Lung (tissue), 12 donors: ENCODE measurements around the gene FAM222B. TPM values are rescaled to one million over a fixed set of nuclear protein-coding genes. Genes with fewer than 3 reads are reported as not detected.
"Not testable (repeated sequence)": the region's sequence is repeated elsewhere in the genome, so short reads cannot be mapped to it uniquely, and the experiment has no call there.

ENCODE experiments used
- ATAC-seq: fragments of 200-7000 bp; cut with Tn5 transposase; one replicate; pipeline ENCODE4 v1.9.1; 2020; ENCODE audit warnings: moderate number of reproducible peaks; ENCODE audit not compliant: insufficient read depth, low FRiP score
- DNase-seq, 3 donors: peaks; one replicate each; pipeline ENCODE4 v3.0.0-alpha.2; 2013 to 2017
- H3K27ac ChIP-seq, 2 donors: one replicate each; pipeline ENCODE4 v1.5.1; 2013; ENCODE audit warnings: mild to moderate bottlenecking in 2 of 2, moderate library complexity in 2 of 2, control low read depth in 1 of 2, inconsistent platforms in 1 of 2, low read depth in 1 of 2, low read length in 1 of 2
- H3K27me3 ChIP-seq, 3 donors: one replicate each; pipeline ENCODE4 v1.5.1; 2013; ENCODE audit warnings: low read length in 2 of 3; ENCODE audit not compliant: control insufficient read depth in 3 of 3, insufficient read depth in 3 of 3
- H3K36me3 ChIP-seq, 4 donors: one replicate each; pipeline ENCODE4 v1.5.1; 2013; ENCODE audit warnings: low read length in 4 of 4, mild to moderate bottlenecking in 1 of 4, moderate library complexity in 1 of 4; ENCODE audit not compliant: control insufficient read depth in 4 of 4, insufficient read depth in 4 of 4
- H3K4me1 ChIP-seq, 5 donors: one replicate each; pipeline ENCODE4 v1.5.1; 2013; ENCODE audit warnings: low read length in 5 of 5, mild to moderate bottlenecking in 2 of 5, moderate library complexity in 1 of 5; ENCODE audit not compliant: control insufficient read depth in 5 of 5, insufficient read depth in 5 of 5
- H3K4me3 ChIP-seq: one replicate; pipeline ENCODE4 v1.5.1; 2013; ENCODE audit warnings: mild to moderate bottlenecking, control low read depth, moderate library complexity
- H3K9ac ChIP-seq, 2 donors: one replicate each; pipeline ENCODE4 v1.5.1; 2013; ENCODE audit warnings: low read length in 2 of 2, control low read depth in 1 of 2; ENCODE audit not compliant: insufficient read depth in 1 of 2
- H3K9me3 ChIP-seq, 4 donors: one replicate each; pipeline ENCODE4 v1.5.1; 2013; ENCODE audit warnings: low read length in 3 of 4, mild to moderate bottlenecking in 1 of 4, moderate library complexity in 1 of 4; ENCODE audit not compliant: control insufficient read depth in 4 of 4, insufficient read depth in 3 of 4
- CTCF ChIP-seq: IDR thresholded peaks from 2 replicates; pipeline ENCODE4 v1.5.1; 2012; ENCODE audit warnings: mild to moderate bottlenecking; ENCODE audit errors: control extremely low read depth, extremely low read depth
- WGBS, 2 donors: extraction: QIAGEN DNeasy Blood & Tissue Kit; methylation state at CpG; one replicate each; pipeline ENCODE4 v1.1.7; 2013; 5-methylcytosine and 5-hydroxymethylcytosine counted together
- polyA plus RNA-seq, 2 donors: library from polyadenylated mRNA; stranded (reverse); fragments of 200-250 nt; gene quantifications; one replicate each; pipeline ENCODE4 v1.2.1, GENCODE V29; 2013
- total RNA-seq, 2 donors: library from RNA; depleted of rRNA in 1 of 2; stranded (reverse); fragments of >200 nt in 1 of 2; gene quantifications; one replicate each; pipeline ENCODE4 v1.2.1, GENCODE V29; 2014 to 2021
- donor health status: control.
- donor health status: control.
- donor health status: Bipolar disorder and iron deficiency.
- donor health status: healthy.
- donor health status: DM: yes; HTN: yes; CAD: no.

Gene FAM222B
- total and polyA plus RNA-seq, 4 donors, result 8.3 to 17.7 (median 9.2) TPM

- no peak overlapping the region for H3K27ac ChIP-seq
- no peaks in the 10 kb centered on the region for H3K36me3 ChIP-seq
- H3K27me3 ChIP-seq, result no peaks in the 10 kb centered on the region
- no peaks in the 10 kb centered on the region for H3K9me3 ChIP-seq
- peak in 1 of 3 donors; percentile 7 for DNase-seq
- H3K9ac ChIP-seq, result no peak overlapping the region
- WGBS, 2 donors, result 71 to 75% methylated on average over 5 of the region's 5 CpGs
- no peak overlapping the region for H3K4me3 ChIP-seq
- ATAC-seq, result no peak
- no peak for TF ChIP-seq CTCF
- peaks cover 0 to 3% (median 0%) of the 10 kb centered on the region in 5 donors for H3K4me1 ChIP-seq
Measured at GRCh38 chr17:28849281-28849680, 6.7 kb upstream of the FAM222B start.

DNA sequence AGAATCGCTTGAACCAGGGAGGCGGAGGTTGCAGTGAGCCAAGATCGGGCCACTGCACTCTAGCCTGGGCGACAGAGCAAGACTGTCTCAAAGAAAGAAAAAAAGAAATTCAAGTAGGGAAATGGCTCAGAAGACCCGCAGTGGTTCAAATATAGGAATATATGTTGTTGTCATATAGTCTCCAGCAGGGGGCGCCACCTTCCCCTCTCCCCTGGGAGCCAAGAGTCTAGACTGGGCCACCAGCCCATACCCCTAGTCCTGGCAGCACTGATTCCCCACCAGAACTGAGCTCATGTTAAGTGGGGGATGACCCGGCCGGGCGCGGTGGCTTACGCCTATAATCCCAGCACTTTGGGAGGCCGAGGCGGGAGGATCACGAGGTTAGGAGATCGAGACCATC lies 6.1 kb upstream of the FAM222B start:
- H3K27ac ChIP-seq, H3K4me3 ChIP-seq, ATAC-seq, H3K36me3 ChIP-seq, H3K9me3 ChIP-seq, H3K9ac ChIP-seq, DNase-seq, H3K27me3 ChIP-seq, H3K4me1 ChIP-seq: not testable (repeated sequence)
- 83 to 88% methylated on average over 15 of the region's 15 CpGs for WGBS, 2 donors
- peak; percentile 3 for TF ChIP-seq CTCF

DNA sequence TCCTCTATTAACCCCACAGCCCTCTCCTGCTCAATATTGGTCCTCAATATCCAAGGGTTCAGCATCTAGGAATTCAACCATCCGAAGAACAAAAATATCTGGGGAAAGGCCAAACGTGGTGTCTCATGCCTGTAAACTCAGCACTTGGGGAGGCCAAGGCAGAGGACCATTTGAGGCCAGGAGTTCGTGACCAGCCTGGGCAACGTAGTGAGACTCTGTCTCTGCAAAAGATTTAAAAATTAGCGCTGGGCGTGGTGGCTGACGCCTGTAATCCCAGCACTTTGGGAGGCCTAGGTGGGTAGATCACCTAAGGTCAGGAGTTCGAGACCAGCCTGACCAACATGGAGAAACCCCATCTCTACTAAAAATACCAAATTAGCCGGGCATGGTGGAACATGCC lies 4.1 kb upstream of the FAM222B start:
- 94% methylated on average over 9 of the region's 9 CpGs for WGBS, 2 donors
- not testable (repeated sequence) for H3K4me1 ChIP-seq, DNase-seq, H3K36me3 ChIP-seq, H3K9ac ChIP-seq, H3K27ac ChIP-seq, H3K9me3 ChIP-seq, H3K27me3 ChIP-seq, H3K4me3 ChIP-seq, ATAC-seq

- Histone ChIP-seq H3K9ac (no peak overlapping the region), H3K4me3 (no peak overlapping the region), H3K9me3 (peaks cover 0 to 1% (median 0%) of the 10 kb centered on the region in 4 donors), H3K36me3 (no peaks in the 10 kb centered on the region), H3K4me1 (peaks cover 0 to 8% (median 0%) of the 10 kb centered on the region in 5 donors), H3K27me3 (no peaks in the 10 kb centered on the region), H3K27ac (no peak overlapping the region)
- whole genome bisulfite sequencing, 2 donors, result 94 to 97% methylated on average over 10 of the region's 10 CpGs
- ATAC-seq, result no peak
- no peak for DNase-seq
- TF ChIP-seq CTCF, result no peak
Measured at GRCh38 chr17:28846231-28846630, 3.6 kb upstream of the FAM222B start.
